OCI-LY3 (cell line): ENCODE results near the gene PTPRM.

Source experiments
- EZH2phosphoT487 ChIP-seq: fragments of 200-600 bp; shearing (Covaris generic); IDR thresholded peaks from 2 replicates; pipeline ENCODE4 v1.6.1; 2018; ENCODE audit warnings: antibody characterized with exemption, mixed run types, low read depth
- TF ChIP-seq, protein P1 (sequence below): fragments of 200-600, 300-600 bp; sonication (generic); IDR thresholded peaks from 2 replicates; pipeline ENCODE4 v1.5.1; 2014; ENCODE audit warnings: antibody characterized with exemption, low read length, low read depth

DNA sequence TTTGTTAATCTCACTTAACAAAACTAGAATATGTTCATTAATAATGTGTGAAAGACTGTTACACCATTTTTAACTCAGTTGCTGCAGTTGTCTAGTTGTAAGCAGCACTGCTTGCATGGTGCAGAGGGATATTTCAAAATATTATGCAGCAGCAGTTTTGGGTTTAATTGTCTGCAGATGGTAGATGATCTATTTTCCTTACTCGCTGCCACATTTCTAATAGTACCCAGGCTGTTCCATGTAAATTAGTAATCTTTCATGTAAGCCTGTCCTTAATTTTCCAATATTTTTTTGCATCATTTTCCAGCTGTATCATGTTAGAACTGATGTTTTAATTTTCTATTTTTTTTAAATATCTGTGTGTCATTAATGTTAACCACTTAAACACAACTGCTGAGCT is 554.0 kb downstream of the PTPRM start:
- TF ChIP-seq, protein P1, sequence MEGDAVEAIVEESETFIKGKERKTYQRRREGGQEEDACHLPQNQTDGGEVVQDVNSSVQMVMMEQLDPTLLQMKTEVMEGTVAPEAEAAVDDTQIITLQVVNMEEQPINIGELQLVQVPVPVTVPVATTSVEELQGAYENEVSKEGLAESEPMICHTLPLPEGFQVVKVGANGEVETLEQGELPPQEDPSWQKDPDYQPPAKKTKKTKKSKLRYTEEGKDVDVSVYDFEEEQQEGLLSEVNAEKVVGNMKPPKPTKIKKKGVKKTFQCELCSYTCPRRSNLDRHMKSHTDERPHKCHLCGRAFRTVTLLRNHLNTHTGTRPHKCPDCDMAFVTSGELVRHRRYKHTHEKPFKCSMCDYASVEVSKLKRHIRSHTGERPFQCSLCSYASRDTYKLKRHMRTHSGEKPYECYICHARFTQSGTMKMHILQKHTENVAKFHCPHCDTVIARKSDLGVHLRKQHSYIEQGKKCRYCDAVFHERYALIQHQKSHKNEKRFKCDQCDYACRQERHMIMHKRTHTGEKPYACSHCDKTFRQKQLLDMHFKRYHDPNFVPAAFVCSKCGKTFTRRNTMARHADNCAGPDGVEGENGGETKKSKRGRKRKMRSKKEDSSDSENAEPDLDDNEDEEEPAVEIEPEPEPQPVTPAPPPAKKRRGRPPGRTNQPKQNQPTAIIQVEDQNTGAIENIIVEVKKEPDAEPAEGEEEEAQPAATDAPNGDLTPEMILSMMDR = no peak
- no peak for TF ChIP-seq EZH2phosphoT487
